Astrocyte (in vitro differentiated cells and primary cell): ENCODE data around the gene REEP3. TPM values are rescaled to one million over a fixed set of nuclear protein-coding genes. Genes with fewer than 3 reads are reported as not detected.
"Not testable (repeated sequence)": the region's sequence is repeated elsewhere in the genome, so short reads cannot be mapped to it uniquely, and the experiment has no call there.

Experiments
- DNase-seq: peaks from one replicate; pipeline ENCODE4 v3.0.0-alpha.2; 2010; ENCODE audit warnings: low read depth
- FAIRE-seq: peaks from 2 replicates; lab custom pipeline; 2011; peaks lifted over from hg19 to GRCh38; lab: Jason Lieb, UNC
- H2AFZ ChIP-seq: 2 replicates; pipeline ENCODE4 v1.6.0; 2012; ENCODE audit warnings: low read depth, low read length, inconsistent platforms
- H3K27ac ChIP-seq: 2 replicates; pipeline ENCODE4 v1.5.1; 2011; ENCODE audit warnings: low read depth, low read length, inconsistent platforms
- H3K27me3 ChIP-seq: 2 replicates; pipeline ENCODE4 v1.6.0; 2011; ENCODE audit warnings: low read length, inconsistent platforms; ENCODE audit not compliant: insufficient read depth
- H3K36me3 ChIP-seq: 2 replicates; pipeline ENCODE4 v1.5.1; 2011; ENCODE audit warnings: low read length, inconsistent platforms; ENCODE audit not compliant: insufficient read depth
- H3K4me1 ChIP-seq: 2 replicates; pipeline ENCODE4 v1.5.1; 2011; ENCODE audit warnings: low read length, inconsistent platforms; ENCODE audit not compliant: insufficient read depth
- H3K4me2 ChIP-seq: 2 replicates; pipeline ENCODE4 v1.6.0; 2012; ENCODE audit warnings: low read length, inconsistent platforms
- H3K4me3 ChIP-seq: 2 replicates; pipeline ENCODE4 v1.5.1; 2011; ENCODE audit warnings: low read depth, mild to moderate bottlenecking, low read length, inconsistent platforms; ENCODE audit not compliant: insufficient read depth
- H3K79me2 ChIP-seq: 2 replicates; pipeline ENCODE4 v1.6.0; 2012; ENCODE audit warnings: mild to moderate bottlenecking, low read length, inconsistent platforms; ENCODE audit not compliant: insufficient read depth
- H3K9ac ChIP-seq: 2 replicates; pipeline ENCODE4 v1.6.0; 2012; ENCODE audit warnings: mild to moderate bottlenecking, low read length, inconsistent platforms
- H3K9me3 ChIP-seq: 2 replicates; pipeline ENCODE4 v1.5.1; 2012; ENCODE audit warnings: low read depth, mild to moderate bottlenecking, low read length, inconsistent platforms; ENCODE audit not compliant: insufficient read depth
- H4K20me1 ChIP-seq: 2 replicates; pipeline ENCODE4 v1.6.0; 2012; ENCODE audit warnings: low read length, inconsistent platforms; ENCODE audit not compliant: insufficient read depth
- H3K27ac Mint-ChIP-seq: one replicate; pipeline ENCODE4 v1.8.0; 2021; ENCODE audit warnings: mild to moderate bottlenecking, mixed read lengths; ENCODE audit not compliant: unreplicated experiment
- H3K27me3 Mint-ChIP-seq: one replicate; pipeline ENCODE4 v1.8.0; 2021; ENCODE audit warnings: low read depth, mixed read lengths; ENCODE audit not compliant: unreplicated experiment
- H3K36me3 Mint-ChIP-seq: one replicate; pipeline ENCODE4 v1.8.0; 2021; ENCODE audit warnings: low read depth, mixed read lengths; ENCODE audit not compliant: unreplicated experiment
- H3K4me1 Mint-ChIP-seq: one replicate; pipeline ENCODE4 v1.8.0; 2021; ENCODE audit warnings: low read depth, mixed read lengths; ENCODE audit not compliant: unreplicated experiment
- H3K4me3 Mint-ChIP-seq: one replicate; pipeline ENCODE4 v1.8.0; 2021; ENCODE audit warnings: mild to moderate bottlenecking, moderate library complexity, mixed read lengths; ENCODE audit not compliant: unreplicated experiment
- H3K9me3 Mint-ChIP-seq: one replicate; pipeline ENCODE4 v1.8.0; 2021; ENCODE audit warnings: mild to moderate bottlenecking, mixed read lengths; ENCODE audit not compliant: unreplicated experiment
- CTCF ChIP-seq: IDR thresholded peaks from 2 replicates; pipeline ENCODE4 v1.5.1; 2011; ENCODE audit warnings: low read depth, mild to moderate bottlenecking, inconsistent platforms, low read length, moderate library complexity; ENCODE audit not compliant: insufficient read depth
- EZH2 ChIP-seq: IDR thresholded peaks from 2 replicates; pipeline ENCODE4 v1.6.1; 2012; ENCODE audit warnings: mild to moderate bottlenecking, low read length, inconsistent platforms; ENCODE audit not compliant: insufficient read depth
- total RNA-seq: library from RNA; stranded (reverse); gene quantifications from 2 replicates; pipeline ENCODE4 v1.2.1, GENCODE V29; 2021

Gene REEP3
- total RNA-seq, 1 donor from 2014 or later, result 44.6 TPM

- no peak overlapping the region for H3K9ac ChIP-seq
- FAIRE-seq (no peak), DNase-seq (no peak)
- no peak overlapping the region for H3K4me3 ChIP-seq
- TF ChIP-seq CTCF (no peak), EZH2 (no peak)
- no peaks in the 10 kb centered on the region for H3K9me3 ChIP-seq
- H2AFZ ChIP-seq, result no peak overlapping the region
- Mint-ChIP-seq H3K27me3 (no peaks in the 10 kb centered on the region), H3K4me1 (peaks cover 2% of the 10 kb centered on the region), H3K9me3 (no peaks in the 10 kb centered on the region), H3K36me3 (no peaks in the 10 kb centered on the region), H3K27ac (no peak overlapping the region), H3K4me3 (no peak overlapping the region)
- no peaks in the 10 kb centered on the region for H3K4me1 ChIP-seq
- H3K27me3 ChIP-seq, result no peaks in the 10 kb centered on the region
- H3K36me3 ChIP-seq, result no peaks in the 10 kb centered on the region
- H3K79me2 ChIP-seq, result peaks cover 58% of the 10 kb centered on the region
- no peaks in the 10 kb centered on the region for H4K20me1 ChIP-seq
- no peak overlapping the region for H3K27ac ChIP-seq
- H3K4me2 ChIP-seq, result no peak overlapping the region
These were observed 42.4 kb downstream of the REEP3 start for GRCh38 chr10:63563623-63564022.

- H3K36me3 Mint-ChIP-seq, H3K27ac ChIP-seq, FAIRE-seq, DNase-seq, H3K4me3 ChIP-seq, H4K20me1 ChIP-seq, H3K4me1 Mint-ChIP-seq, H3K36me3 ChIP-seq, H3K9me3 ChIP-seq, H3K4me3 Mint-ChIP-seq, H2AFZ ChIP-seq, H3K27ac Mint-ChIP-seq, H3K4me2 ChIP-seq, H3K9me3 Mint-ChIP-seq, H3K4me1 ChIP-seq, H3K27me3 Mint-ChIP-seq, H3K27me3 ChIP-seq, H3K9ac ChIP-seq: not testable (repeated sequence)
- peaks cover 47% of the 10 kb centered on the region for H3K79me2 ChIP-seq
These were observed 43.5 kb downstream of the REEP3 start for GRCh38 chr10:63564731-63565130.

- Histone ChIP-seq H3K9me3 (no peaks in the 10 kb centered on the region), H3K4me1 (peaks cover 13% of the 10 kb centered on the region), H4K20me1 (no peaks in the 10 kb centered on the region), H3K9ac (peak overlapping the region; percentile 55), H3K4me2 (peak overlapping the region; percentile 74), H3K36me3 (no peaks in the 10 kb centered on the region), H3K4me3 (peak overlapping the region; percentile 1), H3K27me3 (no peaks in the 10 kb centered on the region), H3K79me2 (peaks cover 13% of the 10 kb centered on the region), H3K27ac (peak overlapping the region; percentile 13), H2AFZ (no peak overlapping the region)
- TF ChIP-seq EZH2 (no peak), CTCF (no peak)
- FAIRE-seq, result peak; percentile 65
- Mint-ChIP-seq H3K36me3 (no peaks in the 10 kb centered on the region), H3K9me3 (peaks cover 1% of the 10 kb centered on the region), H3K27me3 (no peaks in the 10 kb centered on the region), H3K27ac (peak overlapping the region; percentile 20), H3K4me1 (no peaks in the 10 kb centered on the region), H3K4me3 (no peak overlapping the region)
- DNase-seq, result peak; percentile 75
These were observed 52.0 kb downstream of the REEP3 start for GRCh38 chr10:63573068-63573697.
